MM.1S (cell line): ENCODE results near the gene TNFRSF8.

Source experiments
- EZH2 ChIP-seq: fragments of 300-600 bp; sonication (generic); optimal IDR thresholded peaks from 2 replicates; pipeline ENCODE3; 2017; ENCODE audit warnings: low read depth, mild to moderate bottlenecking, antibody characterized with exemption, low read length, mixed read lengths
- TF ChIP-seq, protein P1 (sequence below): fragments of 300-600 bp; sonication (generic); IDR thresholded peaks from 2 replicates; pipeline ENCODE4 v1.5.1; 2016; ENCODE audit warnings: antibody characterized with exemption, low read length, mixed read lengths

DNA sequence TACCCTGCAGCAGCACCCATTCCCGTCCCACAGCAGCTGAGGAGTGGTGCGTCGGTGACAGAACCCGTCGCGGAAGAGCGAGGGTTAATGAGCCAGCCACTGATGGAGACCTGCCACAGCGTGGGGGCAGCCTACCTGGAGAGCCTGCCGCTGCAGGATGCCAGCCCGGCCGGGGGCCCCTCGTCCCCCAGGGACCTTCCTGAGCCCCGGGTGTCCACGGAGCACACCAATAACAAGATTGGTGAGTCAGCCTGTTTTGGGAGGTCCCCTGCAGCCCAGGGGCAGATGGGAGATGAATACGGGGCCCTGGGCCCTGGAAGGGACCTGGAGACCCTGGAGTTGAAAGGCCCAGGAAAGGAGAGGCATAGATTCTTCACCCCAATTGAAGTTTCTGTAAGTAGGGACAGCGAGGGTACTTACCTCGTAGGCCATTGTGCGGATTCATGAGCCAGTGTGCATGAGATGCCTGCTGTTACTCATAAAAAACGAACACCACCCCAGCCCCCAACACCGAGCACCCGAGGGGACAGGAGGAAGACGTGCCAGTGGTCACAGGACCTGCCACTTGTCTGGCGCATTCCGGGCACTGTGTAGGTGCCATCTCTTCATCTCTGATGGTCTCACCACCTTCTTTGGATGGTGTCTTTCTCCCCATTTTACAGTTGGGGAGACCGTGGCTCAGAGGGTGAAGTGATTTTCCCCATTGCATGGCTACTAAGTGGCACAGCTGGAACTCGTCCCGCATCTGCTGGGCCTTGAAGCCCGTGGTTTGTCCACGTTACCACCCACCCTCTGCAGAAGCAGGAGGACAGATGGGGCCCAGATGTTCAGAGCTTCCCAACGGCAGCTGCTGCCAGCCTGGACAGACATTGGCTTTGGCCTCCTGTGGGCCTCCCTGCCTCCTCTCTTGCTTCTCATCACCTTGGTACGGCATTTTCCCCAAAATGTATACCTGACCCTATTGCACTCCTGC, 75.4 kb downstream of the TNFRSF8 start:
- TF ChIP-seq, protein P1, sequence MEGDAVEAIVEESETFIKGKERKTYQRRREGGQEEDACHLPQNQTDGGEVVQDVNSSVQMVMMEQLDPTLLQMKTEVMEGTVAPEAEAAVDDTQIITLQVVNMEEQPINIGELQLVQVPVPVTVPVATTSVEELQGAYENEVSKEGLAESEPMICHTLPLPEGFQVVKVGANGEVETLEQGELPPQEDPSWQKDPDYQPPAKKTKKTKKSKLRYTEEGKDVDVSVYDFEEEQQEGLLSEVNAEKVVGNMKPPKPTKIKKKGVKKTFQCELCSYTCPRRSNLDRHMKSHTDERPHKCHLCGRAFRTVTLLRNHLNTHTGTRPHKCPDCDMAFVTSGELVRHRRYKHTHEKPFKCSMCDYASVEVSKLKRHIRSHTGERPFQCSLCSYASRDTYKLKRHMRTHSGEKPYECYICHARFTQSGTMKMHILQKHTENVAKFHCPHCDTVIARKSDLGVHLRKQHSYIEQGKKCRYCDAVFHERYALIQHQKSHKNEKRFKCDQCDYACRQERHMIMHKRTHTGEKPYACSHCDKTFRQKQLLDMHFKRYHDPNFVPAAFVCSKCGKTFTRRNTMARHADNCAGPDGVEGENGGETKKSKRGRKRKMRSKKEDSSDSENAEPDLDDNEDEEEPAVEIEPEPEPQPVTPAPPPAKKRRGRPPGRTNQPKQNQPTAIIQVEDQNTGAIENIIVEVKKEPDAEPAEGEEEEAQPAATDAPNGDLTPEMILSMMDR: no peak
- TF ChIP-seq EZH2: no peak
